ENCODE results near the gene IGFBP4. TPM values are rescaled to one million over a fixed set of nuclear protein-coding genes. Genes with fewer than 3 reads are reported as not detected.
A peak's percentile ranks its signal among the peaks of the same experiment; 100 is the strongest.

IGFBP4 gene
- total RNA-seq, 4 donors from 2014 or later: 35.1 to 90.4 (median 39.6) TPM

DNA sequence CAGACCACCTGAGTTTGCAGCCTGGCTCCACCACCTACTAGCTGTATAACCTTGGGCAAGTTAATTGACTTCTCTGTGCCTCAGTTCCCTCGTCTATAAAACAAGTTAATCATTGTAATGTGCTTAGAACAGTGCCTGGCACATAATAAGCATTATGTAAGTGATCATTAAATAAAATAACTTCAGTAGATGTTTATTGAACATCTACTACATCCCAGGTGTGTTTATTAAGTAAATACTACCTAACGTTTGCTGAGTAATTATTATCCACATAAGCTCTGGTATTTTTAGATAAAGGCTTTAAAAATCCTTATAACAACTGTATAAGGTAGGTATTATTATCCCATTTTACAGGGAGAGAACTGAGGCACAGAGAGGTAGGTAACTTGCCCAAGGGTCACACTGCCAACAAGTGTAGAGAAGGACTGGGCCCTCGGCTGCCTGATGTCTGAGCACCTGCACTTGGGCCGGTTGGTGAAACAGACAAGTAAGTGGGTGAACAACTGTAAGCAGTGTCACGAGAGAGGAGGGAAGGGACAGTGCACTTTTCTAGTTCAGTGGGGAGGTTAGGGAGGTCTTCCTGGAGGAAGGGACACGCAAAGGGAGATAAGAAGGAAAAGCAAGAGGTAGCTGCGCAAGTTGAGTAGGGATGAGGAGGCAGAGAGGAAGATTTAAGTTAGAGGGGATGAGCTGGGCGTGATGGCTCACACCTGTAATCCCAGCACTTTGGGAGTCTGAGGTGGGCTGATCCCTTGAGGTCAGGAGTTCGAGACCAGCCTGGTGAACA, 53.6 kb downstream of the IGFBP4 start:
- 53 to 54% methylated on average over 9 of the region's 9 CpGs for WGBS, 2 donors
- DNase-seq (ENCODE audit: low spot score in 2 of 2): no peak
- intact Hi-C loops (cut with DNase I; ENCODE audit: low total_unique reads): no loop called here
- TF ChIP-seq, protein P1, sequence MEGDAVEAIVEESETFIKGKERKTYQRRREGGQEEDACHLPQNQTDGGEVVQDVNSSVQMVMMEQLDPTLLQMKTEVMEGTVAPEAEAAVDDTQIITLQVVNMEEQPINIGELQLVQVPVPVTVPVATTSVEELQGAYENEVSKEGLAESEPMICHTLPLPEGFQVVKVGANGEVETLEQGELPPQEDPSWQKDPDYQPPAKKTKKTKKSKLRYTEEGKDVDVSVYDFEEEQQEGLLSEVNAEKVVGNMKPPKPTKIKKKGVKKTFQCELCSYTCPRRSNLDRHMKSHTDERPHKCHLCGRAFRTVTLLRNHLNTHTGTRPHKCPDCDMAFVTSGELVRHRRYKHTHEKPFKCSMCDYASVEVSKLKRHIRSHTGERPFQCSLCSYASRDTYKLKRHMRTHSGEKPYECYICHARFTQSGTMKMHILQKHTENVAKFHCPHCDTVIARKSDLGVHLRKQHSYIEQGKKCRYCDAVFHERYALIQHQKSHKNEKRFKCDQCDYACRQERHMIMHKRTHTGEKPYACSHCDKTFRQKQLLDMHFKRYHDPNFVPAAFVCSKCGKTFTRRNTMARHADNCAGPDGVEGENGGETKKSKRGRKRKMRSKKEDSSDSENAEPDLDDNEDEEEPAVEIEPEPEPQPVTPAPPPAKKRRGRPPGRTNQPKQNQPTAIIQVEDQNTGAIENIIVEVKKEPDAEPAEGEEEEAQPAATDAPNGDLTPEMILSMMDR (IDR thresholded peaks at IDR 0.05): no peak
- TF ChIP-seq POLR2A (IDR thresholded peaks at IDR 0.05): no peak
- no peak overlapping the region for H3K4me3 ChIP-seq (ENCODE audit: low read depth, poor library complexity, severe bottlenecking)

DNA sequence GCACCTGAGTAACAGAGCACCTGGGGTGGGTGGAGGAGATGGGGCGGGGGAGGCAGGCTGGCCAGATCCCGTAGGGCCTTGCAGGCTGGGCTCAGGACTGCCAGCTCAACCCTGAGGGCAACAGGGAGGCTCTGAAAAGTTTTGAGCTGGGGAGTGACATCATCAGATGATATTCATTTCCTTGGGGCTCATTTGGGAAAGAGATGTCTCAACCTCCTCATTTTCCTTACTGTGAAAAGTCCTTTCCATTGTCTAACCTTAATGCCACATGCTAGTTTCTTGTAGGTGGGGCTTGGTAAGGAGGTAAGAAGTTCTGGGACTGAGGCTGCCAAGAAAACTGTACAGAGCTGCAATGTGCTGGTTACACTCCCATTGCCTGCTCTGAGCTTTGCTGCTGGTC, 54.4 kb downstream of the IGFBP4 start:
- WGBS, 2 donors: 54 to 60% methylated on average over 2 of the region's 2 CpGs
- no peak overlapping the region for H3K4me3 ChIP-seq (ENCODE audit: low read depth, poor library complexity, severe bottlenecking)
- intact Hi-C loops (cut with DNase I; ENCODE audit: low total_unique reads): no loop called here

DNA sequence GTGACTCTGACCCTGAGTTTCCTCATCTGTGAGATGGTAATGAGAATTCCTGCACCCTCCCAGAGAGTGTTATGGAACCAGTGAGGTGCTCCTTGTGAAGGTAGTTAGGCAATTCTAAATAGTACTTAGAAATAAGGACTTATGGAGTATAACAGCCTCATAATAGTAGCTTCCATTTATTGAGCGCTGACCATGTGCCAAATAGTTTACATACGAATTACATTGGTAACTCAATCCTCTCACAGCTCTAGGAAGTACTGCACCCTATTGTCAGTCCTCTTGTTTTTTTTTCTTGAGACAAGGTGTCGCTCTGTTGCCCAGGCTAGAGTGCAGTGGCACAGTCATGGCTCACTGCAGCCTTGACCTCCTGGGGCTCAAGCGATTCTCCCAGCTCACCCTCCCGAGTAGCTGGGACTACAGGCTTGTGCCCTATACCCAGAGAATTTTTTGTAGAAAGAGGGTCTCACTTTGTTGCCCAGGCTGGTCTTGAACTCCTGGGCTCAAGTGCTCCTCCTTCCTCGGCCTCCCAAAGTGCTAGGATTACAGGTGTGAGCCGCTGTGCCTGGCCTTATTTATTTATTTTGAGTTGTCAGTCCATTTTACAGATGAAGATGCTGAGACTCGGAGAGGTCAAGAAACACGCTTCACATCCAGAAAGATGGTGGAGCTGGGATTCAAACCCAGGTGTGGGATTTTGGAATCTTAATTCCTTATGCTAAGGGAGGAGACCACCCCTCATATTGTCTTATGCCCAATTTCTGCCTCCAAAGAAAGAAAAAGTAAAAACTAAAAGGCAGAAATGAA, 55.2 kb downstream of the IGFBP4 start:
- no peak for TF ChIP-seq POLR2A (IDR thresholded peaks at IDR 0.05)
- TF ChIP-seq, protein P1 (IDR thresholded peaks at IDR 0.05): no peak
- intact Hi-C loops (cut with DNase I; ENCODE audit: low total_unique reads): no loop called here
- DNase-seq (ENCODE audit: low spot score in 2 of 2): no peak
- H3K4me3 ChIP-seq (ENCODE audit: low read depth, poor library complexity, severe bottlenecking): peak overlapping the region; percentile 11
- WGBS, 2 donors: 42 to 53% methylated on average over 9 of the region's 9 CpGs

More for the DNA sequence above, 54.4 kb downstream of the IGFBP4 start:
- TF ChIP-seq, protein P1 (IDR thresholded peaks at IDR 0.05): no peak
- no peak for TF ChIP-seq POLR2A (IDR thresholded peaks at IDR 0.05)
- DNase-seq (ENCODE audit: low spot score in 2 of 2): no peak

DNA sequence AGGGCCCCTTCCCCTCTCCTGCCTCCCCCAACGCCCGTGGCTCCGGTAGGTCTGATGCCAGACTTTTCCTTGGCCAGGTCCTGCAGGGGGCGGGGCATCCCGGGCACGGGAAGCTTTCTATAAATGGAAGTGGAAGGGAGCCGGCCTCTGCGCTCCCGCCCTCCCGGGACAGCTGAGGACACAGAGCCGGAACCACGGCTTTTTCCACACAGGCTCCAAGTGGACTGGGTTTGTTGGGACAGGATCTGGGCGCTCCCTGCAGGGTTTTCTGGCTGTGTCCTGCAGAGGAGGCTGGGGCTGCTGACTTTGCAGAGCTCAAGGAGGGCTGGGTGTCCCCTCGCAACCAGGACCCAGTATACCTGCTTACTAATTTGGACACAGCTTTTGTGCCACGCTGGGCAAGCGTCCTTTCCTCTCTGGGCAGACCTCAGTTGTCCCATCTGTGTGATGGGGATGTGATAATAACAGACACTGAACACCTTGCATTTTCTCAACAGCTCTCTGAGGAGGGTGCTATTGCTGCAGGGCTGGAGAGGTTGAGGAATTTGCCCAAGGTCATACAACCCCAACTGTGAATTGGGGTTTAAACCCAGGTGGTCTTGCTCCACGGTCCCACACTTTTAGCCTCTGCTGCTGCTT, 56.4 kb downstream of the IGFBP4 start:
- TF ChIP-seq POLR2A (IDR thresholded peaks at IDR 0.05): no peak
- TF ChIP-seq, protein P1 (IDR thresholded peaks at IDR 0.05): no peak
- intact Hi-C loops (cut with DNase I; ENCODE audit: low total_unique reads): no loop called here
- peak; percentile 80 to 96 for DNase-seq (ENCODE audit: low spot score in 2 of 2)
- 12 to 18% methylated on average over 17 of the region's 17 CpGs for WGBS, 2 donors
- H3K4me3 ChIP-seq (ENCODE audit: low read depth, poor library complexity, severe bottlenecking): peak overlapping the region; percentile 49

DNA sequence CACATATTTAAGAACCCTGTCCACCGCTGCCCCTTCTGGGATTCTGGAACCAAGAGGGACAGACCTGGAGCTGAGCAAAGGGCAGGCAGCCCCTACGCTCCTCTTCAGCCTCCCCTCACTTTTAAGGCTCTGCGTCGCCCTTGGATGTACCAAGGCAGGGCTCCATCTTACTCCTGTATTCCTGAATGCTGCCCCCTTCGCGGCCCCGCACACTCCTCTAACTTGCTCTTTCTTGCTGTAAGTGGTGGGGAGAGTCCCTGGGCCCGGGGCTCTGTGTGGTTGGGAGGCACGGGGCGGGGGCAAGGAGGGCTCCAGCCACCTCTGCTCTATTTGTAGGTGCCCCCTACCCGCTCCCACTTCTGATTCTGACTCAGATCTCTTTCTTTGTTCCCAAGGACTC, 56.9 kb downstream of the IGFBP4 start:
- no peak for TF ChIP-seq POLR2A (IDR thresholded peaks at IDR 0.05)
- TF ChIP-seq, protein P1 (IDR thresholded peaks at IDR 0.05): no peak
- intact Hi-C loops (cut with DNase I; ENCODE audit: low total_unique reads): no loop called here
- WGBS, 2 donors: 38 to 50% methylated on average over 11 of the region's 11 CpGs
- H3K4me3 ChIP-seq (ENCODE audit: low read depth, poor library complexity, severe bottlenecking): peak overlapping the region; percentile 49
- peak in 1 of 2 donors; percentile 85 for DNase-seq (ENCODE audit: low spot score in 2 of 2)

Data from lower leg skin (tissue), 4 donors.